CD4-positive, alpha-beta T cell treated with Interleukin-21 for 1 hour (primary cell): ENCODE data around the gene SNED1.

Source experiments
- DNase-seq: peaks from one replicate; pipeline ENCODE4 v3.0.0-alpha.2; 2020

The SNED1 gene

GRCh38 chr2:241133436-241133820 is 135.0 kb downstream of the SNED1 start:
- no peak for DNase-seq

GRCh38 chr2:241134711-241135110 is 136.3 kb downstream of the SNED1 start:
- DNase-seq, result no peak

- DNase-seq, result no peak
These were observed 137.3 kb downstream of the SNED1 start for GRCh38 chr2:241135737-241136136.

GRCh38 chr2:241136191-241136590 is 137.8 kb downstream of the SNED1 start:
- DNase-seq, result no peak

GRCh38 chr2:241136661-241137260 is 138.3 kb downstream of the SNED1 start:
- no peak for DNase-seq

GRCh38 chr2:241137276-241138190 is 139.1 kb downstream of the SNED1 start:
- no peak for DNase-seq

- no peak for DNase-seq
These were observed 140.1 kb downstream of the SNED1 start for GRCh38 chr2:241138471-241138870.

GRCh38 chr2:241139531-241140444 is 141.4 kb downstream of the SNED1 start:
- no peak for DNase-seq

- DNase-seq, result no peak
These were observed 142.0 kb downstream of the SNED1 start for GRCh38 chr2:241140445-241140840.

- DNase-seq, result no peak
These were observed 142.9 kb downstream of the SNED1 start for GRCh38 chr2:241141214-241141770.

- DNase-seq, result no peak
These were observed 143.6 kb downstream of the SNED1 start for GRCh38 chr2:241142063-241142462.

GRCh38 chr2:241142593-241142992 is 144.2 kb downstream of the SNED1 start:
- DNase-seq, result no peak
